ENCODE measurements around the gene GALNTL6. TPM values are rescaled to one million over a fixed set of nuclear protein-coding genes. Genes with fewer than 3 reads are reported as not detected.

GALNTL6 gene
- total and polyA plus RNA-seq, 2 experiments from 2014 or later = 0.38 to 0.40 TPM

- TF ChIP-seq ZNF462 (CRISPR knock-in tag; IDR thresholded peaks at IDR 0.05) = no peak
Measured at GRCh38 chr4:172392741-172393140, 579.5 kb downstream of the GALNTL6 start (continued).

GRCh38 chr4:172393220-172393619, 580.0 kb downstream of the GALNTL6 start:
- H3K27ac Mint-ChIP-seq = no peak overlapping the region
- ATAC-seq = no peak
- Histone ChIP-seq H3K4me2 (no peak overlapping the region), H3K36me3 (ENCODE audit: insufficient read depth) (no peaks in the 10 kb centered on the region), H4K20me1 (replicated peaks; ENCODE audit: insufficient read depth) (no peaks in the 10 kb centered on the region), H3K27me3 (ENCODE audit: insufficient read depth) (no peaks in the 10 kb centered on the region), H3K27ac (ENCODE audit: low read depth) (no peak overlapping the region), H3K9me2 (ENCODE audit: insufficient read depth) (no peaks in the 10 kb centered on the region), H3K79me2 (replicated peaks; ENCODE audit: insufficient read depth) (no peaks in the 10 kb centered on the region), H2AFZ (no peak overlapping the region), H3F3A (replicated peaks; ENCODE audit: low read depth) (no peaks in the 10 kb centered on the region), H3K4me1 (ENCODE audit: insufficient read depth) (no peaks in the 10 kb centered on the region), H3K4me3 (no peak overlapping the region)
- DNase-seq (ENCODE audit: low spot score) = no peak
- H3K9me3 Mint-ChIP-seq = no peaks in the 10 kb centered on the region
- no peaks in the 10 kb centered on the region for H3K36me3 Mint-ChIP-seq (ENCODE audit: low read depth)
- no peak overlapping the region for H3K4me3 Mint-ChIP-seq
- no peaks in the 10 kb centered on the region for H3K27me3 Mint-ChIP-seq (ENCODE audit: insufficient read depth, low read depth, poor library complexity)
- H3K4me1 Mint-ChIP-seq = no peaks in the 10 kb centered on the region
- TF ChIP-seq ETS1 (IDR thresholded peaks at IDR 0.05) (no peak), REST (IDR thresholded peaks at IDR 0.05; ENCODE audit: unreplicated experiment) (no peak), STAT1 (IDR thresholded peaks at IDR 0.05; ENCODE audit: unreplicated experiment) (no peak), ZNF462 (CRISPR knock-in tag; IDR thresholded peaks at IDR 0.05) (no peak), NANOG (IDR thresholded peaks at IDR 0.05; ENCODE audit: borderline replicate concordance) (no peak)
